H1 (cell line): ENCODE data around the gene CASD1. TPM values are rescaled to one million over a fixed set of nuclear protein-coding genes. Genes with fewer than 3 reads are reported as not detected.

Source experiments
- CTCF ChIA-PET: fragments of 300-600 bp; sonication (Branson Sonifier 250); formaldehyde crosslinking; loops from one replicate; lab custom pipeline; 2021; ENCODE audit not compliant: partially characterized antibody; lab: Charles Lee
- POLR2A ChIA-PET: fragments of 300-600 bp; sonication (Branson Sonifier 250); formaldehyde crosslinking; loops from one replicate; lab custom pipeline; 2021; ENCODE audit warnings: inconsistent platforms; ENCODE audit not compliant: partially characterized antibody; lab: Charles Lee
- DNase-seq, 2 experiments: peaks; one replicate each; pipeline versions ENCODE4 v3.0.0 to v3.0.0-alpha.2; 2010 to 2022; ENCODE audit warnings: low spot score in 2 of 2, low read depth in 1 of 2, mixed read lengths in 1 of 2
- FAIRE-seq: peaks from 2 replicates; lab custom pipeline; 2011; peaks lifted over from hg19 to GRCh38; lab: Jason Lieb, UNC
- H2AFZ ChIP-seq: 2 replicates; pipeline ENCODE4 v1.8.1; 2012; ENCODE audit warnings: low read length, inconsistent platforms
- H2AK5ac ChIP-seq: 2 replicates; pipeline ENCODE4 v1.6.1; 2013; ENCODE audit warnings: low read depth, low read length
- H2BK120ac ChIP-seq: replicated peaks from 2 replicates; pipeline ENCODE3; 2013; ENCODE audit warnings: low read depth, low read length, inconsistent platforms
- H2BK12ac ChIP-seq: 2 replicates; pipeline ENCODE4 v1.6.1; 2013; ENCODE audit warnings: low read depth, low read length
- H2BK15ac ChIP-seq: 2 replicates; pipeline ENCODE4 v1.6.1; 2013; ENCODE audit warnings: low read length
- H2BK20ac ChIP-seq: 2 replicates; pipeline ENCODE4 v1.6.1; 2013; ENCODE audit warnings: low read length
- H2BK5ac ChIP-seq: 2 replicates; pipeline ENCODE4 v1.6.1; 2013; ENCODE audit warnings: low read depth, low read length
- H3K14ac ChIP-seq: 2 replicates; pipeline ENCODE4 v1.6.1; 2013; ENCODE audit warnings: inconsistent platforms; ENCODE audit not compliant: insufficient read length
- H3K18ac ChIP-seq: 2 replicates; pipeline ENCODE4 v1.6.1; 2013; ENCODE audit warnings: low read length; ENCODE audit errors: extremely low read depth
- H3K23ac ChIP-seq: 2 replicates; pipeline ENCODE4 v1.6.1; 2013; ENCODE audit warnings: inconsistent platforms; ENCODE audit not compliant: insufficient read length
- H3K23me2 ChIP-seq: 2 replicates; pipeline ENCODE4 v1.6.1; 2013; ENCODE audit warnings: low read depth, low read length
- H3K27ac ChIP-seq: 2 replicates; pipeline ENCODE4 v1.6.1; 2011; ENCODE audit warnings: low read depth, low read length, inconsistent platforms
- H3K27me3 ChIP-seq, 4 experiments: replicated peaks in 1 of 4; 1 replicate in 1 of 4; 2 replicates in 3 of 4; pipeline versions ENCODE4 v1.6.1 to v1.8.1; 2011 to 2013; ENCODE audit warnings: low read length in 3 of 4, mild to moderate bottlenecking in 3 of 4, inconsistent platforms in 2 of 4, mixed read lengths in 2 of 4, moderate library complexity in 1 of 4; ENCODE audit not compliant: control insufficient read depth in 3 of 4, insufficient read depth in 3 of 4; ENCODE audit errors: extremely low read depth in 1 of 4
- H3K36me3 ChIP-seq, 4 experiments: 2 replicates each; pipeline versions ENCODE4 v1.6.1 to v1.8.1; 2011 to 2013; ENCODE audit warnings: mild to moderate bottlenecking in 4 of 4, low read length in 3 of 4, moderate library complexity in 2 of 4, control low read depth in 1 of 4, inconsistent platforms in 1 of 4; ENCODE audit not compliant: insufficient read depth in 4 of 4, control insufficient read depth in 2 of 4
- H3K4ac ChIP-seq: replicated peaks from 2 replicates; pipeline ENCODE3; 2013; ENCODE audit warnings: low read length, low read depth, mixed read lengths, inconsistent platforms; ENCODE audit not compliant: insufficient read length
- H3K4me1 ChIP-seq, 4 experiments: replicated peaks in 1 of 4; 1 replicate in 1 of 4; 2 replicates in 3 of 4; pipeline versions ENCODE4 v1.6.1 to v1.8.1; 2011 to 2013; ENCODE audit warnings: low read length in 3 of 4, inconsistent platforms in 2 of 4, mixed read lengths in 1 of 4; ENCODE audit not compliant: insufficient read depth in 4 of 4, control insufficient read depth in 3 of 4
- H3K4me2 ChIP-seq, 2 experiments: 2 replicates each; pipeline versions ENCODE4 v1.6.1 to v1.8.1; 2011 to 2013; ENCODE audit warnings: low read depth in 2 of 2, low read length in 2 of 2, control low read depth in 1 of 2, inconsistent platforms in 1 of 2, mild to moderate bottlenecking in 1 of 2; ENCODE audit not compliant: insufficient read depth in 1 of 2
- H3K4me3 ChIP-seq, 4 experiments: fragments of 200-600, 300-600 bp in 1 of 4; sonication (generic), shearing (Covaris generic), sonication (Bioruptor Twin) in 1 of 4; 2 replicates each; pipeline versions ENCODE4 v1.5.1 to v1.8.1; 2011 to 2016; ENCODE audit warnings: low read length in 4 of 4, low read depth in 3 of 4, control low read depth in 2 of 4, inconsistent platforms in 2 of 4, mild to moderate bottlenecking in 2 of 4, mixed read lengths in 1 of 4, moderate library complexity in 1 of 4; ENCODE audit not compliant: insufficient read depth in 2 of 4; ENCODE audit errors: extremely low read depth in 1 of 4
- H3K56ac ChIP-seq: replicated peaks from 2 replicates; pipeline ENCODE3; 2013; ENCODE audit warnings: low read depth, mild to moderate bottlenecking, mixed read lengths, low read length, inconsistent platforms; ENCODE audit not compliant: insufficient read length
- H3K79me1 ChIP-seq: 2 replicates; pipeline ENCODE4 v1.6.1; 2013; ENCODE audit warnings: low read depth, low read length, control low read depth
- H3K79me2 ChIP-seq, 2 experiments: 2 replicates each; pipeline versions ENCODE4 v1.6.1 to v1.8.1; 2012 to 2013; ENCODE audit warnings: low read length in 2 of 2, mild to moderate bottlenecking in 2 of 2, inconsistent platforms in 1 of 2; ENCODE audit not compliant: insufficient read depth in 2 of 2, control insufficient read depth in 1 of 2
- H3K9ac ChIP-seq, 4 experiments: replicated peaks in 1 of 4; 1 replicate in 1 of 4; 2 replicates in 3 of 4; pipeline versions ENCODE4 v1.6.1 to v1.8.1; 2011 to 2013; ENCODE audit warnings: low read depth in 3 of 4, low read length in 3 of 4, control low read depth in 2 of 4, mild to moderate bottlenecking in 2 of 4, moderate library complexity in 2 of 4, inconsistent platforms in 1 of 4; ENCODE audit errors: extremely low read depth in 1 of 4
- H3K9me3 ChIP-seq, 2 experiments: 2 replicates each; pipeline versions ENCODE4 v1.6.1 to v1.8.1; 2012 to 2013; ENCODE audit warnings: mild to moderate bottlenecking in 2 of 2, moderate library complexity in 2 of 2, control low read depth in 1 of 2, inconsistent platforms in 1 of 2, low read depth in 1 of 2, low read length in 1 of 2, mixed read lengths in 1 of 2; ENCODE audit not compliant: insufficient read depth in 2 of 2
- H4K20me1 ChIP-seq, 2 experiments: replicated peaks in 1 of 2; 2 replicates each; pipeline versions ENCODE3 to v1.8.1; 2011 to 2013; ENCODE audit warnings: inconsistent platforms in 2 of 2, low read length in 2 of 2, mild to moderate bottlenecking in 1 of 2; ENCODE audit not compliant: insufficient read depth in 2 of 2, control insufficient read depth in 1 of 2
- H4K5ac ChIP-seq: 2 replicates; pipeline ENCODE4 v1.6.1; 2013; ENCODE audit warnings: low read length, low read depth, mixed read lengths, inconsistent platforms; ENCODE audit not compliant: insufficient read length
- H4K8ac ChIP-seq: 2 replicates; pipeline ENCODE4 v1.8.0; 2013; ENCODE audit warnings: mild to moderate bottlenecking, moderate library complexity, low read length, inconsistent platforms; ENCODE audit not compliant: insufficient read depth; ENCODE audit errors: extremely low read depth
- H4K91ac ChIP-seq: replicated peaks from 2 replicates; pipeline ENCODE3; 2013; ENCODE audit warnings: low read length, mixed read lengths, inconsistent platforms; ENCODE audit not compliant: insufficient read length
- ASH2L ChIP-seq: fragments of 200-600, 300-600 bp; sonication (generic); IDR thresholded peaks from one replicate; pipeline ENCODE4 v1.7.1; 2017; ENCODE audit warnings: low read length
- CEBPB ChIP-seq: IDR thresholded peaks from 2 replicates; pipeline ENCODE4 v1.6.1; 2012; ENCODE audit warnings: low read depth, low read length
- CHD1 ChIP-seq: IDR thresholded peaks from 2 replicates; pipeline ENCODE4 v1.6.1; 2012; ENCODE audit warnings: low read depth, low read length, improper control_type of control experiment
- EGR1 ChIP-seq: IDR thresholded peaks from 2 replicates; pipeline ENCODE4 v1.6.1; 2011; ENCODE audit warnings: low read depth, low read length, borderline replicate concordance
- EP300 ChIP-seq, 2 experiments: IDR thresholded peaks; 1 replicate in 1 of 2; 2 replicates in 1 of 2; pipeline ENCODE4 v1.6.1; 2011 to 2012; ENCODE audit warnings: low read depth in 2 of 2, low read length in 2 of 2, mild to moderate bottlenecking in 2 of 2, borderline replicate concordance in 1 of 2, inconsistent platforms in 1 of 2, moderate library complexity in 1 of 2
- GTF2F1 ChIP-seq: IDR thresholded peaks from 2 replicates; pipeline ENCODE4 v1.6.1; 2012; ENCODE audit warnings: low read depth, low read length, improper control_type of control experiment, borderline replicate concordance
- JUND ChIP-seq: IDR thresholded peaks from 2 replicates; pipeline ENCODE4 v1.6.1; 2011; ENCODE audit warnings: mild to moderate bottlenecking, improper control_type of control experiment, low read length
- KDM4A ChIP-seq: IDR thresholded peaks from one replicate; pipeline ENCODE4 v1.7.1; 2012; ENCODE audit warnings: low read depth, mild to moderate bottlenecking, moderate library complexity, low read length, inconsistent platforms; ENCODE audit not compliant: severe bottlenecking
- RNF2 ChIP-seq: fragments of 200-900, 300-1000 bp; sonication (generic); IDR thresholded peaks from 2 replicates; pipeline ENCODE4 v1.7.1; 2016; ENCODE audit warnings: borderline replicate concordance, low read depth, mild to moderate bottlenecking, antibody characterized with exemption, low read length; ENCODE audit not compliant: poor library complexity, severe bottlenecking; ENCODE audit errors: missing control alignments
- SP1 ChIP-seq: IDR thresholded peaks from 2 replicates; pipeline ENCODE4 v1.6.1; 2011; ENCODE audit warnings: low read depth, low read length
- WGBS, 2 experiments: shearing (Covaris generic) in 1 of 2; methylation state at CpG; one replicate each; pipeline versions ENCODE4 v1.1.6 to v1.1.7; 2013 to 2015; ENCODE audit warnings: low lambda C conversion rate in 2 of 2, mixed read lengths in 2 of 2, inconsistent platforms in 1 of 2, low coverage in 1 of 2, missing lambda C conversion rate in 1 of 2; ENCODE audit not compliant: insufficient replicate concordance in 2 of 2, insufficient coverage in 1 of 2, insufficient read length in 1 of 2; ENCODE audit errors: extremely low coverage in 1 of 2, missing lambda C conversion rate in 1 of 2; 5-methylcytosine and 5-hydroxymethylcytosine counted together
- polyA plus RNA-seq, 7 experiments: library from polyadenylated mRNA; depleted of rRNA in 3 of 7; stranded (reverse) in 5 of 7; unstranded in 2 of 7; fragments of >200 nt in 5 of 7; fragments of 200-250 nt in 2 of 7; gene quantifications; 1 replicate in 5 of 7; 2 replicates in 1 of 7; 4 replicates in 1 of 7; pipeline versions ENCODE4 v1.2.1 to v1.2.3, GENCODE V29; 2011 to 2013; ENCODE audit warnings: missing spikeins in 2 of 7, mixed read lengths in 2 of 7
- total RNA-seq: library from RNA; stranded (reverse); fragmentation: NEBNext Ultra II Directional; extraction: Animal tissue kit (Norgen Biotek cat#: 25700); gene quantifications from 2 replicates; pipeline ENCODE4 v1.2.1, GENCODE V29; 2021

CASD1 gene
- total and polyA plus RNA-seq, 2 of the 8 experiments (the other 6 are each of a cell fraction or from before 2014, with no cell fraction given): 14.2 to 18.8 TPM

- H4K8ac ChIP-seq: no peak overlapping the region
- FAIRE-seq (no peak), DNase-seq (no peak)
- no peak overlapping the region for H3K9ac ChIP-seq
- no peaks in the 10 kb centered on the region for H3K79me2 ChIP-seq
- H3K4me1 ChIP-seq: peaks cover 0 to 3% (median 0%) of the 10 kb centered on the region in 4 experiments; a peak in 1 of 7 replicates
- no peak overlapping the region for H2BK15ac ChIP-seq
- no peak for TF ChIP-seq EP300 (IDR thresholded peaks at IDR 0.05; ENCODE audit: borderline replicate concordance in 1 of 2, low read depth in 2 of 2, low read length in 2 of 2)
- TF ChIP-seq CHD1: no peak
- TF ChIP-seq ASH2L: no peak
- TF ChIP-seq JUND: no peak
- TF ChIP-seq EGR1: no peak
- no peak for TF ChIP-seq CEBPB
- TF ChIP-seq SP1: no peak
- no peak for TF ChIP-seq KDM4A
- no peak for TF ChIP-seq RNF2
- TF ChIP-seq GTF2F1: no peak
- no peaks in the 10 kb centered on the region for H3K79me1 ChIP-seq
- H2AFZ ChIP-seq: no peak overlapping the region
- H3K4me2 ChIP-seq: no peak overlapping the region
- H2BK20ac ChIP-seq: no peak overlapping the region
- H3K27ac ChIP-seq: no peak overlapping the region
- H3K9me3 ChIP-seq: 0 out of 4 replicates have a peak, but pooled peaks cover 3% of the 10 kb centered on the region in 2 experiments
- H4K5ac ChIP-seq: no peak overlapping the region
- no peak overlapping the region for H3K4me3 ChIP-seq
- H3K23me2 ChIP-seq: no peaks in the 10 kb centered on the region
- H3K23ac ChIP-seq: no peak overlapping the region
- H3K4ac ChIP-seq: no peak overlapping the region
- no peak overlapping the region for H3K14ac ChIP-seq
- H2BK5ac ChIP-seq: no peak overlapping the region
- POLR2A ChIA-PET: no interaction called here
- no peak overlapping the region for H2BK120ac ChIP-seq
- CTCF ChIA-PET: interaction anchor here (0.5 to 1.2 kb wide), 4 partner anchors 42 to 1257 kb away, joined by 3 read pairs; no protein-coding TSS in a partner anchor
- no peaks in the 10 kb centered on the region for H3K27me3 ChIP-seq
- no peak overlapping the region for H3K18ac ChIP-seq
- no peak overlapping the region for H4K91ac ChIP-seq
- H2BK12ac ChIP-seq: no peak overlapping the region
- peaks cover 0 to 3% (median 0%) of the 10 kb centered on the region in 4 experiments; a peak in 1 of 8 replicates for H3K36me3 ChIP-seq
- 87% methylated on average over 2 of the region's 2 CpGs; no CpG with 5 or more reads in 1 of the 2 experiments for WGBS, 2 experiments
- no peak overlapping the region for H2AK5ac ChIP-seq
- no peak overlapping the region for H3K56ac ChIP-seq
- H4K20me1 ChIP-seq: no peaks in the 10 kb centered on the region
Measured at GRCh38 chr7:94591176-94591575, 81.6 kb downstream of the CASD1 start.
